Loucy (cell line): ENCODE data around the gene RUSC2.

Source experiments
- CTCF ChIP-seq: fragments of 200-600 bp; sonication (generic); conservative IDR thresholded peaks from 2 replicates; pipeline ENCODE4 v1.5.1; 2014; ENCODE audit warnings: mild to moderate bottlenecking, antibody characterized with exemption, low read length
- EZH2phosphoT487 ChIP-seq: fragments of 200-600 bp; IDR thresholded peaks from 2 replicates; pipeline ENCODE4 v1.6.1; 2018; ENCODE audit warnings: antibody characterized with exemption, mild to moderate bottlenecking, moderate library complexity, borderline replicate concordance

- TF ChIP-seq CTCF = no peak
- TF ChIP-seq EZH2phosphoT487 = no peak
Measured at GRCh38 chr9:35484406-35484805, 5.5 kb upstream of the RUSC2 start.
